HEK293 (cell line): ENCODE measurements around the gene OR10X1.

Source experiments
- CTCF ChIA-PET: fragments of 350-600 bp; formaldehyde crosslinking; extraction: SDS; loops from one replicate; lab custom pipeline; 2021; ENCODE audit warnings: antibody characterized with exemption; lab: Yijun Ruan, JAX
- POLR2A ChIA-PET: fragments of 300-600 bp; formaldehyde crosslinking; extraction: SDS; loops from one replicate; lab custom pipeline; 2020; ENCODE audit warnings: antibody characterized with exemption, inconsistent platforms; lab: Yijun Ruan, JAX
- H3K27ac ChIP-seq: fragments of 200-500 bp; sonication (Bioruptor generic); 2 replicates; pipeline ENCODE4 v1.5.1; 2014; ENCODE audit warnings: low read depth, low read length, control low read depth, inconsistent platforms; ENCODE audit errors: extremely low read depth
- H3K36me3 ChIP-seq, 2 experiments: fragments of 200-500 bp in 1 of 2; sonication (Bioruptor generic) in 1 of 2; 1 replicate in 1 of 2; 2 replicates in 1 of 2; pipeline ENCODE4 v1.5.1; 2014 to 2017; ENCODE audit warnings: inconsistent platforms in 2 of 2, low read length in 2 of 2; ENCODE audit not compliant: control insufficient read depth in 2 of 2, insufficient read depth in 1 of 2
- H3K4me1 ChIP-seq: fragments of 200-500 bp; sonication (Bioruptor generic); 2 replicates; pipeline ENCODE4 v1.5.1; 2014; ENCODE audit warnings: mild to moderate bottlenecking, low read length, inconsistent platforms; ENCODE audit not compliant: control insufficient read depth, insufficient read depth
- H3K4me3 ChIP-seq: 2 replicates; pipeline ENCODE4 v1.5.1; 2011; ENCODE audit warnings: low read depth, mild to moderate bottlenecking, control low read depth, low read length, moderate library complexity
- H3K9me3 ChIP-seq: fragments of 200-500 bp; sonication (Bioruptor generic); 2 replicates; pipeline ENCODE4 v1.5.1; 2014; ENCODE audit warnings: low read depth, low read length, inconsistent platforms; ENCODE audit not compliant: control insufficient read depth, insufficient read depth
- EGR2 ChIP-seq: fragments of 450-650 bp; formaldehyde crosslinking; IDR thresholded peaks from 2 replicates; pipeline ENCODE4 v1.5.1; 2016; ENCODE audit warnings: low read depth, missing biosample characterization, missing genetic modification characterization
- ELK4 ChIP-seq: IDR thresholded peaks from 2 replicates; pipeline ENCODE4 v1.6.1; 2011; ENCODE audit warnings: mild to moderate bottlenecking, low read depth, low read length, borderline replicate concordance
- KLF7 ChIP-seq: fragments of 450-650 bp; formaldehyde crosslinking; IDR thresholded peaks from 2 replicates; pipeline ENCODE4 v1.5.1; 2016; ENCODE audit warnings: missing biosample characterization, missing genetic modification characterization, borderline replicate concordance
- PATZ1 ChIP-seq: fragments of 450-650 bp; formaldehyde crosslinking; IDR thresholded peaks from 2 replicates; pipeline ENCODE4 v1.5.1; 2016; ENCODE audit warnings: missing biosample characterization, missing genetic modification characterization
- REPIN1 ChIP-seq: fragments of 450-650 bp; formaldehyde crosslinking; IDR thresholded peaks from 2 replicates; pipeline ENCODE4 v1.5.1; 2017; ENCODE audit warnings: missing biosample characterization, missing genetic modification characterization, low read depth
- SP2 ChIP-seq: fragments of 450-650 bp; formaldehyde crosslinking; IDR thresholded peaks from 2 replicates; pipeline ENCODE4 v1.5.1; 2016; ENCODE audit warnings: missing biosample characterization, missing genetic modification characterization
- ZNF121 ChIP-seq: fragments of 450-650 bp; formaldehyde crosslinking; IDR thresholded peaks from 2 replicates; pipeline ENCODE4 v1.5.1; 2016; ENCODE audit warnings: missing biosample characterization, missing genetic modification characterization
- ZNF140 ChIP-seq: fragments of 450-650 bp; formaldehyde crosslinking; IDR thresholded peaks from 2 replicates; pipeline ENCODE4 v1.5.1; 2016; ENCODE audit warnings: missing biosample characterization, missing genetic modification characterization
- ZNF157 ChIP-seq: fragments of 450-650 bp; formaldehyde crosslinking; IDR thresholded peaks from 2 replicates; pipeline ENCODE4 v1.5.1; 2016; ENCODE audit warnings: missing biosample characterization, missing genetic modification characterization
- ZNF19 ChIP-seq: fragments of 450-650 bp; formaldehyde crosslinking; IDR thresholded peaks from 2 replicates; pipeline ENCODE4; 2016; ENCODE audit warnings: missing biosample characterization, missing genetic modification characterization, low read depth
- ZNF223 ChIP-seq: fragments of 450-650 bp; formaldehyde crosslinking; IDR thresholded peaks from 2 replicates; pipeline ENCODE4 v1.5.1; 2016; ENCODE audit warnings: missing biosample characterization, missing genetic modification characterization
- ZNF48 ChIP-seq: fragments of 450-650 bp; formaldehyde crosslinking; IDR thresholded peaks from 2 replicates; pipeline ENCODE4 v1.5.1; 2016; ENCODE audit warnings: missing biosample characterization, missing genetic modification characterization
- ZNF544 ChIP-seq: fragments of 450-650 bp; formaldehyde crosslinking; IDR thresholded peaks from 2 replicates; pipeline ENCODE4 v1.5.0; 2017; ENCODE audit warnings: missing biosample characterization, missing genetic modification characterization
- ZNF600 ChIP-seq: fragments of 450-650 bp; formaldehyde crosslinking; IDR thresholded peaks from 2 replicates; pipeline ENCODE4 v1.5.1; 2016; ENCODE audit warnings: missing biosample characterization, missing genetic modification characterization
- ZNF629 ChIP-seq: fragments of 450-650 bp; formaldehyde crosslinking; IDR thresholded peaks from 2 replicates; pipeline ENCODE4 v1.5.1; 2017; ENCODE audit warnings: missing biosample characterization, missing genetic modification characterization
- ZNF776 ChIP-seq: fragments of 450-650 bp; formaldehyde crosslinking; IDR thresholded peaks from 2 replicates; pipeline ENCODE4 v1.5.0; 2017; ENCODE audit warnings: missing biosample characterization, missing genetic modification characterization, borderline replicate concordance
- ZNF777 ChIP-seq: fragments of 450-650 bp; formaldehyde crosslinking; IDR thresholded peaks from 2 replicates; pipeline ENCODE4 v1.5.1; 2017; ENCODE audit warnings: missing biosample characterization, missing genetic modification characterization, borderline replicate concordance
- ZSCAN30 ChIP-seq: fragments of 450-650 bp; IDR thresholded peaks from 2 replicates; pipeline ENCODE4 v1.5.1; 2018; ENCODE audit warnings: missing biosample characterization, mild to moderate bottlenecking, missing genetic modification characterization, moderate library complexity
- TF ChIP-seq, protein P1 (sequence below): fragments of 450-650 bp; formaldehyde crosslinking; IDR thresholded peaks from 2 replicates; pipeline ENCODE4 v1.5.1; 2016; ENCODE audit warnings: missing biosample characterization, missing genetic modification characterization

OR10X1 gene

GRCh38 chr1:158611916-158612315, 32.2 kb upstream of the OR10X1 start:
- Histone ChIP-seq H3K27ac (no peak overlapping the region), H3K9me3 (no peaks in the 10 kb centered on the region), H3K4me3 (no peak overlapping the region), H3K4me1 (no peaks in the 10 kb centered on the region), H3K36me3 (no peaks in the 10 kb centered on the region)
- TF ChIP-seq, protein P1, sequence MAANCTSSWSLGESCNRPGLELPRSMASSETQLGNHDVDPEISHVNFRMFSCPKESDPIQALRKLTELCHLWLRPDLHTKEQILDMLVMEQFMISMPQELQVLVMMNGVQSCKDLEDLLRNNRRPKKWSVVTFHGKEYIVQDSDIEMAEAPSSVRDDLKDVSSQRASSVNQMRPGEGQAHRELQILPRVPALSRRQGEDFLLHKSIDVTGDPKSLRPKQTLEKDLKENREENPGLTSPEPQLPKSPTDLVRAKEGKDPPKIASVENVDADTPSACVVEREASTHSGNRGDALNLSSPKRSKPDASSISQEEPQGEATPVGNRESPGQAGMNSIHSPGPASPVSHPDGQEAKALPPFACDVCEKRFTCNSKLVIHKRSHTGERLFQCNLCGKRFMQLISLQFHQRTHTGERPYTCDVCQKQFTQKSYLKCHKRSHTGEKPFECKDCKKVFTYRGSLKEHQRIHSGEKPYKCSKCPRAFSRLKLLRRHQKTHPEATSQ (tag by site-specific recombination), result no peak
- TF ChIP-seq ZNF140 (no peak), SP2 (tag by site-specific recombination) (no peak), REPIN1 (tag by site-specific recombination) (no peak), PATZ1 (tag by site-specific recombination) (no peak), ZNF544 (tag by site-specific recombination) (no peak), ZSCAN30 (tag by site-specific recombination) (no peak), ZNF157 (tag by site-specific recombination) (no peak), ZNF776 (no peak), ZNF777 (no peak), ZNF48 (tag by site-specific recombination) (no peak), EGR2 (tag by site-specific recombination) (no peak)
- ChIA-PET CTCF (no interaction called here), POLR2A (no interaction called here)

- TF ChIP-seq ZNF121 (tag by site-specific recombination), result no peak
- TF ChIP-seq, all 188 proteins: peak for 0
- ChIA-PET CTCF (no interaction called here), POLR2A (no interaction called here)
- H3K4me3 ChIP-seq, result no peak overlapping the region
- H3K4me1 ChIP-seq, result no peaks in the 10 kb centered on the region
- no peak overlapping the region for H3K27ac ChIP-seq
- no peaks in the 10 kb centered on the region for H3K9me3 ChIP-seq
- H3K36me3 ChIP-seq, result no peaks in the 10 kb centered on the region
These were observed 27.6 kb upstream of the OR10X1 start for GRCh38 chr1:158607296-158607695.

- Histone ChIP-seq H3K9me3 (no peaks in the 10 kb centered on the region), H3K27ac (no peak within 1 kb of the TSS), H3K4me3 (no peak within 1 kb of the TSS), H3K36me3 (no peaks in the 10 kb centered on the region), H3K4me1 (no peaks in the 10 kb centered on the region)
- ChIA-PET CTCF (no interaction called here), POLR2A (no interaction called here)
- no peak for TF ChIP-seq ELK4
- no peak for TF ChIP-seq KLF7 (tag by site-specific recombination)
- TF ChIP-seq ZNF600 (tag by site-specific recombination), result no peak
- no peak for TF ChIP-seq ZNF629 (tag by site-specific recombination)
- no peak for TF ChIP-seq ZNF223 (tag by site-specific recombination)
- TF ChIP-seq ZNF19 (tag by site-specific recombination), result no peak
- TF ChIP-seq, all 188 proteins: peak for 0
These were observed 25.3 kb upstream of the OR10X1 start, which contains the start of gene OR10Z1 for GRCh38 chr1:158604968-158605367. Gene OR10Z1, plus strand, starts transcription at chr1:158605268. Its CDS starts 1,171 bp downstream, at chr1:158606439.
